Stimulated activated memory B cell treated with anti-CD40 and anti-IgM and Interleukin-4, amounts not matched to agents 10 μg/mL and 1 μg/mL and 100 μg/mL, for 72 hours (primary cell): ENCODE measurements around the gene ATP9B.
A peak's percentile ranks its signal among the peaks of the same experiment; 100 is the strongest.
"Not testable (repeated sequence)": the region's sequence is repeated elsewhere in the genome, so short reads cannot be mapped to it uniquely, and the experiment has no call there.

ENCODE experiments used
- ATAC-seq: fragments of 150-1000 bp; cut with Tn5 transposase; 2 replicates; pipeline ENCODE4 v1.10.0; 2021
- H3K27ac Mint-ChIP-seq: one replicate; pipeline ENCODE4 v1.8.0; 2022; ENCODE audit warnings: mild to moderate bottlenecking, mixed read lengths
- H3K27me3 Mint-ChIP-seq: one replicate; pipeline ENCODE4 v1.8.0; 2022; ENCODE audit warnings: mixed read lengths
- H3K36me3 Mint-ChIP-seq: one replicate; pipeline ENCODE4 v1.8.0; 2022; ENCODE audit warnings: mixed read lengths
- H3K4me1 Mint-ChIP-seq: one replicate; pipeline ENCODE4 v1.8.0; 2022; ENCODE audit warnings: mixed read lengths
- H3K4me3 Mint-ChIP-seq: one replicate; pipeline ENCODE4 v1.8.0; 2022; ENCODE audit warnings: mild to moderate bottlenecking, moderate library complexity, mixed read lengths
- H3K9me3 Mint-ChIP-seq: one replicate; pipeline ENCODE4 v1.8.0; 2022; ENCODE audit warnings: mixed read lengths

ATP9B gene

GRCh38 chr18:79361766-79362522, 292.8 kb downstream of the ATP9B start:
- no peaks in the 10 kb centered on the region for H3K9me3 Mint-ChIP-seq
- H3K36me3 Mint-ChIP-seq, result peaks cover 73% of the 10 kb centered on the region
- no peak for ATAC-seq
- H3K27me3 Mint-ChIP-seq, result no peaks in the 10 kb centered on the region
- H3K4me1 Mint-ChIP-seq, result no peaks in the 10 kb centered on the region
- H3K27ac Mint-ChIP-seq, result no peak overlapping the region
- no peak overlapping the region for H3K4me3 Mint-ChIP-seq

- Mint-ChIP-seq H3K4me1 (no peaks in the 10 kb centered on the region), H3K27ac (no peak overlapping the region), H3K27me3 (no peaks in the 10 kb centered on the region), H3K9me3 (no peaks in the 10 kb centered on the region), H3K36me3 (peaks cover 73% of the 10 kb centered on the region), H3K4me3 (no peak overlapping the region)
- ATAC-seq, result no peak
Measured at GRCh38 chr18:79365701-79366100, 296.5 kb downstream of the ATP9B start.

GRCh38 chr18:79366177-79367094, 297.2 kb downstream of the ATP9B start:
- no peak overlapping the region for H3K27ac Mint-ChIP-seq
- no peak for ATAC-seq
- H3K9me3 Mint-ChIP-seq, result no peaks in the 10 kb centered on the region
- peaks cover 68% of the 10 kb centered on the region for H3K36me3 Mint-ChIP-seq
- H3K4me1 Mint-ChIP-seq, result peaks cover 2% of the 10 kb centered on the region
- H3K4me3 Mint-ChIP-seq, result no peak overlapping the region
- no peaks in the 10 kb centered on the region for H3K27me3 Mint-ChIP-seq

- Mint-ChIP-seq H3K36me3 (peaks cover 63% of the 10 kb centered on the region), H3K27me3 (no peaks in the 10 kb centered on the region), H3K9me3 (no peaks in the 10 kb centered on the region), H3K4me1 (peaks cover 7% of the 10 kb centered on the region), H3K27ac (no peak overlapping the region), H3K4me3 (no peak overlapping the region)
- ATAC-seq, result no peak
Measured at GRCh38 chr18:79367480-79367879, 298.3 kb downstream of the ATP9B start.

GRCh38 chr18:79367989-79368388, 298.8 kb downstream of the ATP9B start:
- no peak overlapping the region for H3K27ac Mint-ChIP-seq
- H3K9me3 Mint-ChIP-seq, result no peaks in the 10 kb centered on the region
- no peak overlapping the region for H3K4me3 Mint-ChIP-seq
- H3K27me3 Mint-ChIP-seq, result no peaks in the 10 kb centered on the region
- no peak for ATAC-seq
- peaks cover 7% of the 10 kb centered on the region for H3K4me1 Mint-ChIP-seq
- H3K36me3 Mint-ChIP-seq, result peaks cover 61% of the 10 kb centered on the region

GRCh38 chr18:79368681-79369080, 299.5 kb downstream of the ATP9B start:
- Mint-ChIP-seq H3K27ac (no peak overlapping the region), H3K9me3 (no peaks in the 10 kb centered on the region), H3K27me3 (no peaks in the 10 kb centered on the region), H3K36me3 (peaks cover 54% of the 10 kb centered on the region), H3K4me1 (peaks cover 7% of the 10 kb centered on the region), H3K4me3 (no peak overlapping the region)
- ATAC-seq, result no peak

GRCh38 chr18:79371561-79372121, 302.4 kb downstream of the ATP9B start:
- no peak overlapping the region for H3K27ac Mint-ChIP-seq
- ATAC-seq, result peak; percentile 16
- no peak overlapping the region for H3K4me3 Mint-ChIP-seq
- H3K36me3 Mint-ChIP-seq, result peaks cover 25% of the 10 kb centered on the region
- peaks cover 16% of the 10 kb centered on the region for H3K4me1 Mint-ChIP-seq
- H3K9me3 Mint-ChIP-seq, result no peaks in the 10 kb centered on the region
- H3K27me3 Mint-ChIP-seq, result no peaks in the 10 kb centered on the region

GRCh38 chr18:79372461-79372860, 303.3 kb downstream of the ATP9B start:
- no peak for ATAC-seq
- Mint-ChIP-seq H3K36me3 (peaks cover 30% of the 10 kb centered on the region), H3K27me3 (no peaks in the 10 kb centered on the region), H3K9me3 (no peaks in the 10 kb centered on the region), H3K4me3 (no peak overlapping the region), H3K4me1 (peaks cover 16% of the 10 kb centered on the region), H3K27ac (no peak overlapping the region)

GRCh38 chr18:79372991-79373390, 303.8 kb downstream of the ATP9B start:
- Mint-ChIP-seq H3K4me1 (peaks cover 16% of the 10 kb centered on the region), H3K9me3 (no peaks in the 10 kb centered on the region), H3K27me3 (no peaks in the 10 kb centered on the region), H3K36me3 (peaks cover 31% of the 10 kb centered on the region), H3K27ac (no peak overlapping the region), H3K4me3 (no peak overlapping the region)
- ATAC-seq, result no peak

GRCh38 chr18:79373736-79374135, 304.5 kb downstream of the ATP9B start:
- Mint-ChIP-seq H3K27me3 (no peaks in the 10 kb centered on the region), H3K4me1 (peaks cover 18% of the 10 kb centered on the region), H3K4me3 (no peak overlapping the region), H3K9me3 (no peaks in the 10 kb centered on the region), H3K36me3 (peaks cover 30% of the 10 kb centered on the region), H3K27ac (no peak overlapping the region)
- no peak for ATAC-seq

- Mint-ChIP-seq H3K36me3 (peaks cover 30% of the 10 kb centered on the region), H3K27ac (no peak overlapping the region), H3K4me1 (peaks cover 26% of the 10 kb centered on the region), H3K27me3 (no peaks in the 10 kb centered on the region), H3K4me3 (no peak overlapping the region), H3K9me3 (no peaks in the 10 kb centered on the region)
- ATAC-seq, result peak; percentile 94
Measured at GRCh38 chr18:79374408-79375171, 305.4 kb downstream of the ATP9B start.

GRCh38 chr18:79375441-79376154, 306.4 kb downstream of the ATP9B start:
- H3K4me3 Mint-ChIP-seq, result no peak overlapping the region
- no peak overlapping the region for H3K27ac Mint-ChIP-seq
- no peaks in the 10 kb centered on the region for H3K9me3 Mint-ChIP-seq
- no peak for ATAC-seq
- peaks cover 26% of the 10 kb centered on the region for H3K4me1 Mint-ChIP-seq
- no peaks in the 10 kb centered on the region for H3K27me3 Mint-ChIP-seq
- H3K36me3 Mint-ChIP-seq, result peaks cover 30% of the 10 kb centered on the region

- peaks cover 22% of the 10 kb centered on the region for H3K4me1 Mint-ChIP-seq
- not testable (repeated sequence) for H3K9me3 Mint-ChIP-seq, ATAC-seq, H3K27ac Mint-ChIP-seq, H3K27me3 Mint-ChIP-seq, H3K4me3 Mint-ChIP-seq
- H3K36me3 Mint-ChIP-seq, result peaks cover 26% of the 10 kb centered on the region
Measured at GRCh38 chr18:79376661-79377060, 307.5 kb downstream of the ATP9B start.

GRCh38 chr18:79377187-79377891, 308.1 kb downstream of the ATP9B start:
- peaks cover 20% of the 10 kb centered on the region for H3K4me1 Mint-ChIP-seq
- no peak for ATAC-seq
- no peaks in the 10 kb centered on the region for H3K27me3 Mint-ChIP-seq
- H3K27ac Mint-ChIP-seq, result no peak overlapping the region
- H3K9me3 Mint-ChIP-seq, result no peaks in the 10 kb centered on the region
- H3K4me3 Mint-ChIP-seq, result no peak overlapping the region
- H3K36me3 Mint-ChIP-seq, result peaks cover 23% of the 10 kb centered on the region
